Endothelial cell of umbilical vein (primary cell): ENCODE measurements around the gene ATP10B. TPM values are rescaled to one million over a fixed set of nuclear protein-coding genes. Genes with fewer than 3 reads are reported as not detected.

Source experiments
- BruUV-seq: library from RNA; stranded (reverse); fragments of 400-500 nt; replicated peaks from 2 replicates; lab custom pipeline; 2021; lab: Mats Ljungman, UMichigan
- CTCF ChIA-PET: fragments of 300-600, 350-600 bp; sonication (Branson Sonifier 250); formaldehyde crosslinking; loops from one replicate; lab custom pipeline; 2021; ENCODE audit warnings: antibody characterized with exemption, inconsistent platforms; lab: Charles Lee
- POLR2A ChIA-PET: fragments of 300-600, 350-600 bp; sonication (Branson Sonifier 250); formaldehyde crosslinking; loops from one replicate; lab custom pipeline; 2021; ENCODE audit warnings: antibody characterized with exemption, inconsistent platforms; lab: Charles Lee
- DNase-seq: peaks from one replicate; pipeline ENCODE4 v3.0.0-alpha.2; 2011; ENCODE audit warnings: low read depth, low spot score
- FAIRE-seq: peaks from 2 replicates; lab custom pipeline; 2011; peaks lifted over from hg19 to GRCh38; lab: Jason Lieb, UNC
- H2AFZ ChIP-seq: 2 replicates; pipeline ENCODE4 v1.6.0; 2012; ENCODE audit warnings: low read depth, low read length, control low read depth, inconsistent platforms
- H3K27ac ChIP-seq: 2 replicates; pipeline ENCODE4 v1.5.1; 2011; ENCODE audit warnings: low read depth, mild to moderate bottlenecking, control low read depth, low read length, moderate library complexity; ENCODE audit not compliant: insufficient read depth
- H3K27me3 ChIP-seq, 2 experiments: 2 replicates each; pipeline versions ENCODE4 v1.6.0 to v1.6.1; 2011; ENCODE audit warnings: low read length in 2 of 2, mixed read lengths in 1 of 2; ENCODE audit not compliant: control insufficient read depth in 2 of 2, insufficient read depth in 2 of 2
- H3K36me3 ChIP-seq, 2 experiments: 2 replicates in 1 of 2; 3 replicates in 1 of 2; pipeline ENCODE4 v1.5.1; 2011; ENCODE audit warnings: low read length in 2 of 2, mild to moderate bottlenecking in 1 of 2, moderate library complexity in 1 of 2; ENCODE audit not compliant: control insufficient read depth in 2 of 2, insufficient read depth in 2 of 2; ENCODE audit errors: extremely low read depth in 1 of 2
- H3K4me1 ChIP-seq: 3 replicates; pipeline ENCODE4 v1.5.1; 2011; ENCODE audit warnings: mild to moderate bottlenecking, low read length; ENCODE audit not compliant: control insufficient read depth, insufficient read depth; ENCODE audit errors: extremely low read depth
- H3K4me2 ChIP-seq: 2 replicates; pipeline ENCODE4 v1.6.1; 2011; ENCODE audit warnings: low read length, control low read depth, mixed read lengths; ENCODE audit not compliant: insufficient read depth
- H3K4me3 ChIP-seq, 3 experiments: fragments of 200-600 bp in 1 of 3; sonication (generic), shearing (Covaris generic) in 1 of 3; replicated peaks in 1 of 3; 2 replicates each; pipeline ENCODE4 v1.5.1; 2011 to 2016; ENCODE audit warnings: control low read depth in 3 of 3, low read length in 3 of 3, mild to moderate bottlenecking in 2 of 3, inconsistent platforms in 1 of 3, low read depth in 1 of 3, moderate library complexity in 1 of 3; ENCODE audit not compliant: insufficient read depth in 1 of 3
- H3K79me2 ChIP-seq: 2 replicates; pipeline ENCODE4 v1.6.0; 2012; ENCODE audit warnings: low read length, inconsistent platforms; ENCODE audit not compliant: control insufficient read depth, insufficient read depth
- H3K9ac ChIP-seq: replicated peaks from 2 replicates; pipeline ENCODE3; 2011; ENCODE audit warnings: low read length, control low read depth; ENCODE audit not compliant: insufficient read depth; ENCODE audit errors: extremely low read depth
- H3K9me1 ChIP-seq: replicated peaks from 3 replicates; pipeline ENCODE4 v1.6.0; 2011; ENCODE audit warnings: mild to moderate bottlenecking, low read length; ENCODE audit not compliant: control insufficient read depth, insufficient read depth; ENCODE audit errors: extremely low read depth
- H3K9me3 ChIP-seq: replicated peaks from 2 replicates; pipeline ENCODE4 v1.5.1; 2012; ENCODE audit warnings: low read length, inconsistent platforms; ENCODE audit not compliant: control insufficient read depth, insufficient read depth
- H4K20me1 ChIP-seq: replicated peaks from 2 replicates; pipeline ENCODE3; 2011; ENCODE audit warnings: mild to moderate bottlenecking, low read length; ENCODE audit not compliant: control insufficient read depth, insufficient read depth; ENCODE audit errors: extremely low read depth
- CTCF ChIP-seq, 2 donors: IDR thresholded peaks; 1 replicate in 1 of 2; 2 replicates in 1 of 2; pipeline ENCODE4 v1.5.1; 2011; ENCODE audit warnings: low read length in 2 of 2, mild to moderate bottlenecking in 2 of 2, moderate library complexity in 2 of 2, control low read depth in 1 of 2, inconsistent platforms in 1 of 2, low read depth in 1 of 2; ENCODE audit not compliant: insufficient read depth in 1 of 2; ENCODE audit errors: extremely low read depth in 1 of 2
- EZH2 ChIP-seq: IDR thresholded peaks from 2 replicates; pipeline ENCODE4 v1.6.1; 2012; ENCODE audit warnings: borderline replicate concordance, low read depth, mild to moderate bottlenecking, moderate library complexity, low read length, inconsistent platforms; ENCODE audit not compliant: severe bottlenecking
- FOS ChIP-seq: IDR thresholded peaks from 2 replicates; pipeline ENCODE4 v1.6.1; 2011; ENCODE audit warnings: mild to moderate bottlenecking, low read length, moderate library complexity, borderline replicate concordance; ENCODE audit not compliant: insufficient read depth
- GATA2 ChIP-seq: IDR thresholded peaks from 2 replicates; pipeline ENCODE4 v1.7.0; 2011; ENCODE audit warnings: low read depth, mild to moderate bottlenecking, moderate library complexity, mixed read lengths, low read length; ENCODE audit not compliant: insufficient read length, insufficient read depth
- JUN ChIP-seq: IDR thresholded peaks from 2 replicates; pipeline ENCODE4 v1.6.1; 2011; ENCODE audit warnings: borderline replicate concordance, low read depth; ENCODE audit not compliant: insufficient read length, insufficient read depth
- MAX ChIP-seq: IDR thresholded peaks from 2 replicates; pipeline ENCODE4 v1.6.1; 2011; ENCODE audit not compliant: insufficient read depth, insufficient read length
- MYC ChIP-seq: IDR thresholded peaks from one replicate; pipeline ENCODE4 v1.6.1; 2011; ENCODE audit warnings: mild to moderate bottlenecking, low read depth, low read length
- POLR2A ChIP-seq: IDR thresholded peaks from 2 replicates; pipeline ENCODE4 v1.6.1; 2012; ENCODE audit warnings: low read depth, mild to moderate bottlenecking, control low read depth, low read length
- POLR2AphosphoS5 ChIP-seq: IDR thresholded peaks from 2 replicates; pipeline ENCODE4 v1.6.1; 2012; ENCODE audit warnings: low read depth, mild to moderate bottlenecking, control low read depth, low read length, moderate library complexity; ENCODE audit not compliant: insufficient read depth
- dilution Hi-C: fragments of 300-500 bp; cut with MboI; formaldehyde crosslinking; loops from one replicate; pipeline ENCODE4 v1.15.0; 2019; ENCODE audit warnings: low sequenced_read_pairs; ENCODE audit not compliant: extremely low pct_ligation_motif_present
- intact Hi-C: fragments of 100-400 bp; cut with micrococcal nuclease; formaldehyde crosslinking; loops from one replicate; pipeline ENCODE4 v1.10.0; 2022
- polyA plus RNA-seq, 4 experiments: library from polyadenylated mRNA; depleted of rRNA in 3 of 4; stranded (reverse) in 3 of 4; unstranded in 1 of 4; fragments of >200 nt; gene quantifications; 2 replicates each; pipeline versions ENCODE4 v1.2.1 to v1.2.3, GENCODE V29; 2011 to 2012; ENCODE audit warnings: missing spikeins in 1 of 4
- total RNA-seq: library from RNA; stranded (reverse); gene quantifications from 2 replicates; pipeline ENCODE4 v1.2.3, GENCODE V29; 2021

The ATP10B gene
- total and polyA plus RNA-seq, 2 donors (not counting 3 experiments of a cell fraction or from before 2014, with no cell fraction given): not detected

GRCh38 chr5:160651692-160652645, 200.0 kb downstream of the ATP10B start:
- Histone ChIP-seq H4K20me1 (no peaks in the 10 kb centered on the region), H3K9me3 (no peaks in the 10 kb centered on the region), H3K4me2 (no peak overlapping the region), H3K79me2 (no peaks in the 10 kb centered on the region), H3K4me1 (no peaks in the 10 kb centered on the region), H2AFZ (no peak overlapping the region), H3K27ac (no peak overlapping the region), H3K4me3 (no peak overlapping the region), H3K36me3 (no peaks in the 10 kb centered on the region), H3K9me1 (no peaks in the 10 kb centered on the region), H3K27me3 (no peaks in the 10 kb centered on the region), H3K9ac (no peak overlapping the region)
- intact Hi-C loops: no loop called here
- no TSS peak for BruUV-seq
- dilution Hi-C loops: no loop called here
- ChIA-PET CTCF (no interaction called here), POLR2A (no interaction called here)
- TF ChIP-seq GATA2: no peak
- TF ChIP-seq MAX: no peak
- no peak for TF ChIP-seq EZH2
- no peak for TF ChIP-seq POLR2A
- TF ChIP-seq CTCF (IDR thresholded peaks at IDR 0.05; ENCODE audit: extremely low read depth in 1 of 2, insufficient read depth in 1 of 2, low read depth in 1 of 2, low read length in 2 of 2): no peak
- TF ChIP-seq JUN: no peak
- TF ChIP-seq FOS: no peak
- no peak for TF ChIP-seq POLR2AphosphoS5
- no peak for TF ChIP-seq MYC
- no peak for FAIRE-seq
- no peak for DNase-seq
